HCT116 (cell line): ENCODE results near the gene ZBTB12. TPM values are rescaled to one million over a fixed set of nuclear protein-coding genes. Genes with fewer than 3 reads are reported as not detected.

Source experiments
- ATAC-seq: fragments of 200-7000 bp; cut with Tn5 transposase; 2 replicates; pipeline ENCODE4 v1.9.1; 2020; ENCODE audit warnings: mild to moderate bottlenecking, moderate library complexity
- BruUV-seq: library from RNA; stranded (reverse); fragments of 400-500 nt; replicated peaks from 2 replicates; lab custom pipeline; 2021; lab: Mats Ljungman, UMichigan
- CTCF ChIA-PET: fragments of 300-600 bp; sonication (Branson Sonifier 250); formaldehyde crosslinking; loops from one replicate; lab custom pipeline; 2021; ENCODE audit warnings: antibody characterized with exemption; lab: Charles Lee
- POLR2A ChIA-PET: fragments of 300-600, 350-600 bp; sonication (Branson Sonifier 250); formaldehyde crosslinking; loops from one replicate; lab custom pipeline; 2021; ENCODE audit warnings: antibody characterized with exemption; lab: Charles Lee
- RAD21 ChIA-PET, 2 experiments: fragments of 300-600 bp; sonication (Branson Sonifier 250); formaldehyde crosslinking; loops; one replicate each; lab custom pipeline; 2023; ENCODE audit warnings: low total read pairs in 2 of 2; ENCODE audit not compliant: uncharacterized antibody in 2 of 2, unreplicated experiment in 2 of 2, low non-redundant PET in 1 of 2; lab: Charles Lee
- DNase-seq: peaks from one replicate; pipeline ENCODE4 v3.0.0-alpha.2; 2010; ENCODE audit warnings: low read depth, low spot score
- H2AFZ ChIP-seq: fragments of 200-600 bp; shearing (Covaris generic), sonication (generic); 2 replicates; pipeline ENCODE4 v1.6.1; 2017; ENCODE audit warnings: low read depth, mixed run types, mixed read lengths, antibody characterized with exemption, low read length; ENCODE audit not compliant: poor library complexity, severe bottlenecking
- H3K27ac ChIP-seq: 2 replicates; pipeline ENCODE4 v1.5.1; 2012; ENCODE audit warnings: low read depth, low read length
- H3K27me3 ChIP-seq: fragments of 200-600 bp; sonication (generic); 2 replicates; pipeline ENCODE4 v1.6.1; 2016; ENCODE audit warnings: mixed run types, low read length, mixed read lengths; ENCODE audit not compliant: insufficient read depth
- H3K36me3 ChIP-seq, 2 experiments: fragments of 200-500 bp in 1 of 2; fragments of 200-600 bp in 1 of 2; sonication (Bioruptor generic) in 1 of 2; sonication (generic) in 1 of 2; 2 replicates each; pipeline versions ENCODE4 v1.5.1 to v1.6.1; 2014 to 2016; ENCODE audit warnings: low read length in 2 of 2, inconsistent platforms in 1 of 2, mixed read lengths in 1 of 2, mixed run types in 1 of 2; ENCODE audit not compliant: insufficient read depth in 2 of 2, control insufficient read depth in 1 of 2
- H3K4me1 ChIP-seq, 2 experiments: fragments of 200-600 bp in 1 of 2; sonication (generic) in 1 of 2; 2 replicates each; pipeline versions ENCODE4 v1.5.1 to v1.6.1; 2012 to 2017; ENCODE audit warnings: low read length in 2 of 2, inconsistent platforms in 1 of 2, mild to moderate bottlenecking in 1 of 2, mixed read lengths in 1 of 2, mixed run types in 1 of 2, moderate library complexity in 1 of 2; ENCODE audit not compliant: insufficient read depth in 2 of 2, control insufficient read depth in 1 of 2
- H3K4me2 ChIP-seq: fragments of 200-600 bp; sonication (generic); 2 replicates; pipeline ENCODE4 v1.6.1; 2017; ENCODE audit warnings: mixed run types, low read length, mixed read lengths
- H3K4me3 ChIP-seq, 2 experiments: fragments of 200-600 bp in 1 of 2; sonication (generic) in 1 of 2; replicated peaks in 1 of 2; 2 replicates each; pipeline ENCODE4 v1.5.1; 2011 to 2016; ENCODE audit warnings: low read length in 2 of 2, control low read depth in 1 of 2, low read depth in 1 of 2, mild to moderate bottlenecking in 1 of 2, mixed read lengths in 1 of 2, mixed run types in 1 of 2
- H3K79me2 ChIP-seq: fragments of 200-600 bp; sonication (generic); 2 replicates; pipeline ENCODE4 v1.6.1; 2017; ENCODE audit warnings: mild to moderate bottlenecking, mixed run types, low read length, moderate library complexity, mixed read lengths; ENCODE audit not compliant: insufficient read depth
- H3K9ac ChIP-seq: fragments of 200-600 bp; sonication (generic); 2 replicates; pipeline ENCODE4 v1.6.1; 2016; ENCODE audit warnings: low read length, mixed read lengths
- H3K9me2 ChIP-seq: fragments of 200-600 bp; sonication (generic), shearing (Covaris generic); 2 replicates; pipeline ENCODE4 v1.6.1; 2017; ENCODE audit warnings: mixed run types, mild to moderate bottlenecking, moderate library complexity; ENCODE audit not compliant: insufficient read depth
- H3K9me3 ChIP-seq, 2 experiments: fragments of 200-500 bp in 1 of 2; fragments of 200-600 bp in 1 of 2; sonication (Bioruptor generic) in 1 of 2; sonication (generic) in 1 of 2; 2 replicates each; pipeline ENCODE4 v1.6.1; 2014 to 2017; ENCODE audit warnings: low read length in 2 of 2, mixed read lengths in 2 of 2, inconsistent platforms in 1 of 2, low read depth in 1 of 2, mild to moderate bottlenecking in 1 of 2, mixed run types in 1 of 2, moderate library complexity in 1 of 2; ENCODE audit not compliant: control insufficient read depth in 1 of 2, insufficient read depth in 1 of 2
- H4K20me1 ChIP-seq: fragments of 200-600 bp; sonication (generic), shearing (Covaris generic); 2 replicates; pipeline ENCODE4 v1.6.1; 2017; ENCODE audit warnings: mixed run types, mild to moderate bottlenecking, moderate library complexity; ENCODE audit not compliant: insufficient read depth
- CBX3 ChIP-seq: IDR thresholded peaks from 2 replicates; pipeline ENCODE4 v1.6.1; 2012; ENCODE audit warnings: low read depth
- CEBPB ChIP-seq: IDR thresholded peaks from 2 replicates; pipeline ENCODE4 v1.6.1; 2012; ENCODE audit warnings: low read depth
- CTCF ChIP-seq, 3 experiments: fragments of 200-600 bp in 1 of 3; sonication (generic) in 1 of 3; IDR thresholded peaks in 2 of 3; conservative IDR thresholded peaks in 1 of 3; 2 replicates each; pipeline ENCODE4 v1.5.1; 2012 to 2017; ENCODE audit warnings: low read depth in 2 of 3, low read length in 2 of 3, antibody characterized with exemption in 1 of 3, borderline replicate concordance in 1 of 3, control low read depth in 1 of 3, mild to moderate bottlenecking in 1 of 3, mixed read lengths in 1 of 3, mixed run types in 1 of 3, moderate library complexity in 1 of 3; ENCODE audit not compliant: insufficient read depth in 1 of 3
- EGR1 ChIP-seq: IDR thresholded peaks from 2 replicates; pipeline ENCODE4 v1.6.1; 2012; ENCODE audit warnings: low read depth
- ELF1 ChIP-seq: IDR thresholded peaks from 2 replicates; pipeline ENCODE4 v1.6.1; 2012; ENCODE audit warnings: low read depth, borderline replicate concordance
- EZH2 ChIP-seq: fragments of 200-600 bp; sonication (generic); IDR thresholded peaks from 2 replicates; pipeline ENCODE4 v1.6.1; 2017; ENCODE audit warnings: antibody characterized with exemption, mixed run types
- EZH2phosphoT487 ChIP-seq: fragments of 200-600 bp; IDR thresholded peaks from 2 replicates; pipeline ENCODE4 v1.6.1; 2018; ENCODE audit warnings: antibody characterized with exemption, borderline replicate concordance
- FOSL1 ChIP-seq: IDR thresholded peaks from 2 replicates; pipeline ENCODE4 v1.6.1; 2012; ENCODE audit warnings: low read depth
- JUND ChIP-seq: IDR thresholded peaks from 2 replicates; pipeline ENCODE4 v1.6.1; 2012
- POLR2AphosphoS5 ChIP-seq: IDR thresholded peaks from 2 replicates; pipeline ENCODE4 v1.6.1; 2011; ENCODE audit warnings: mild to moderate bottlenecking, low read depth, low read length, moderate library complexity
- RAD21 ChIP-seq: IDR thresholded peaks from 2 replicates; pipeline ENCODE4 v1.6.1; 2012; ENCODE audit warnings: low read depth, mild to moderate bottlenecking
- SIN3A ChIP-seq: IDR thresholded peaks from 2 replicates; pipeline ENCODE4 v1.6.1; 2012; ENCODE audit warnings: low read depth
- SP1 ChIP-seq: IDR thresholded peaks from 2 replicates; pipeline ENCODE4 v1.6.1; 2012; ENCODE audit warnings: low read depth
- TCF7L2 ChIP-seq: IDR thresholded peaks from 2 replicates; pipeline ENCODE4 v1.7.0; 2011; ENCODE audit warnings: borderline replicate concordance, inconsistent platforms; ENCODE audit not compliant: insufficient read depth, insufficient read length; ENCODE audit errors: extremely low read depth
- YY1 ChIP-seq: IDR thresholded peaks from 2 replicates; pipeline ENCODE4 v1.6.1; 2011; ENCODE audit warnings: low read length, low read depth, moderate library complexity, mild to moderate bottlenecking; ENCODE audit not compliant: insufficient replicate concordance; ENCODE audit errors: extremely low read depth
- ZNF274 ChIP-seq: fragments of 200-500 bp; sonication (Bioruptor generic); IDR thresholded peaks from 2 replicates; pipeline ENCODE4 v1.6.1; 2014; ENCODE audit warnings: mild to moderate bottlenecking, low read depth, low read length, inconsistent platforms
- intact Hi-C: fragments of 100-400 bp; cut with micrococcal nuclease; formaldehyde crosslinking; loops from 2 replicates; pipeline ENCODE4 v1.10.0; 2022
- total RNA-seq: library from RNA; stranded (reverse); gene quantifications from one replicate; pipeline ENCODE4 v1.2.1, GENCODE V29; 2021; ENCODE audit not compliant: unreplicated experiment
- TF ChIP-seq, protein P1 (sequence below): IDR thresholded peaks from 2 replicates; pipeline ENCODE4 v1.6.1; 2011; ENCODE audit warnings: mild to moderate bottlenecking, low read length, moderate library complexity; ENCODE audit not compliant: insufficient replicate concordance; ENCODE audit errors: extremely low read depth
- TF ChIP-seq, protein P2 (sequence below): IDR thresholded peaks from 2 replicates; pipeline ENCODE4 v1.6.1; 2012
- TF ChIP-seq, protein P3 (sequence below): IDR thresholded peaks from 2 replicates; pipeline ENCODE4 v1.6.1; 2012

Gene ZBTB12
- total RNA-seq, 1 experiment from 2014 or later = 10.3 TPM

GRCh38 chr6:31915756-31916155 lies 13.9 kb upstream of the ZBTB12 start:
- no peak for TF ChIP-seq POLR2AphosphoS5
- TF ChIP-seq EZH2 = no peak
- TF ChIP-seq CEBPB = no peak
- TF ChIP-seq FOSL1 = no peak
- no peak for TF ChIP-seq ELF1
- TF ChIP-seq YY1 = no peak
- TF ChIP-seq SIN3A = no peak
- TF ChIP-seq TCF7L2 = no peak
- no peak for TF ChIP-seq EZH2phosphoT487
- no peak for TF ChIP-seq RAD21
- TF ChIP-seq, protein P1, sequence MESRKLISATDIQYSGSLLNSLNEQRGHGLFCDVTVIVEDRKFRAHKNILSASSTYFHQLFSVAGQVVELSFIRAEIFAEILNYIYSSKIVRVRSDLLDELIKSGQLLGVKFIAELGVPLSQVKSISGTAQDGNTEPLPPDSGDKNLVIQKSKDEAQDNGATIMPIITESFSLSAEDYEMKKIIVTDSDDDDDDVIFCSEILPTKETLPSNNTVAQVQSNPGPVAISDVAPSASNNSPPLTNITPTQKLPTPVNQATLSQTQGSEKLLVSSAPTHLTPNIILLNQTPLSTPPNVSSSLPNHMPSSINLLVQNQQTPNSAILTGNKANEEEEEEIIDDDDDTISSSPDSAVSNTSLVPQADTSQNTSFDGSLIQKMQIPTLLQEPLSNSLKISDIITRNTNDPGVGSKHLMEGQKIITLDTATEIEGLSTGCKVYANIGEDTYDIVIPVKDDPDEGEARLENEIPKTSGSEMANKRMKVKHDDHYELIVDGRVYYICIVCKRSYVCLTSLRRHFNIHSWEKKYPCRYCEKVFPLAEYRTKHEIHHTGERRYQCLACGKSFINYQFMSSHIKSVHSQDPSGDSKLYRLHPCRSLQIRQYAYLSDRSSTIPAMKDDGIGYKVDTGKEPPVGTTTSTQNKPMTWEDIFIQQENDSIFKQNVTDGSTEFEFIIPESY = no peak
- TF ChIP-seq EGR1 = no peak
- no peak; the same call in 1 of the 2 replicates for TF ChIP-seq CBX3
- no peak for TF ChIP-seq SP1
- TF ChIP-seq, protein P2, sequence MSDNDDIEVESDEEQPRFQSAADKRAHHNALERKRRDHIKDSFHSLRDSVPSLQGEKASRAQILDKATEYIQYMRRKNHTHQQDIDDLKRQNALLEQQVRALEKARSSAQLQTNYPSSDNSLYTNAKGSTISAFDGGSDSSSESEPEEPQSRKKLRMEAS = no peak
- TF ChIP-seq CTCF (IDR thresholded peaks at IDR 0.05 in 2 of 3, conservative IDR thresholded peaks at IDR 0.05 in 1 of 3; ENCODE audit: borderline replicate concordance in 1 of 3, insufficient read depth in 1 of 3, low read depth in 2 of 3, low read length in 2 of 3) = no peak
- TF ChIP-seq JUND = no peak
- no peak for TF ChIP-seq ZNF274
- TF ChIP-seq, protein P3, sequence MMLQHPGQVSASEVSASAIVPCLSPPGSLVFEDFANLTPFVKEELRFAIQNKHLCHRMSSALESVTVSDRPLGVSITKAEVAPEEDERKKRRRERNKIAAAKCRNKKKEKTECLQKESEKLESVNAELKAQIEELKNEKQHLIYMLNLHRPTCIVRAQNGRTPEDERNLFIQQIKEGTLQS = no peak
- no peak overlapping the region for H3K4me3 ChIP-seq
- no peaks in the 10 kb centered on the region for H3K79me2 ChIP-seq
- no peaks in the 10 kb centered on the region for H3K36me3 ChIP-seq
- ATAC-seq (no peak), DNase-seq (no peak)
- no TSS peak for BruUV-seq
- RAD21 ChIA-PET = no interaction called here
- CTCF ChIA-PET = no interaction called here
- H3K27ac ChIP-seq = no peak overlapping the region
- no peak overlapping the region for H3K9ac ChIP-seq
- H4K20me1 ChIP-seq = no peaks in the 10 kb centered on the region
- H3K4me1 ChIP-seq = peaks cover 12 to 32% of the 10 kb centered on the region in 2 experiments
- no peaks in the 10 kb centered on the region for H3K9me2 ChIP-seq
- H2AFZ ChIP-seq = no peak overlapping the region
- POLR2A ChIA-PET = no interaction called here
- intact Hi-C loops = no loop called here
- H3K27me3 ChIP-seq = no peaks in the 10 kb centered on the region
- H3K4me2 ChIP-seq = no peak overlapping the region
- H3K9me3 ChIP-seq = no peaks in the 10 kb centered on the region; a peak in 1 of 4 replicates
